Type B pancreatic cell (in vitro differentiated cells): ENCODE results near the gene CHD5. TPM values are rescaled to one million over a fixed set of nuclear protein-coding genes. Genes with fewer than 3 reads are reported as not detected.

Experiments
- DNase-seq: peaks from one replicate; pipeline ENCODE4 v3.0.0; 2021; ENCODE audit warnings: mixed read lengths; ENCODE audit not compliant: unreplicated experiment; ENCODE audit errors: extremely low spot score
- H3K27ac Mint-ChIP-seq: 2 replicates; pipeline ENCODE4 v1.8.0; 2021; ENCODE audit warnings: mild to moderate bottlenecking, mixed read lengths
- H3K27me3 Mint-ChIP-seq: 2 replicates; pipeline ENCODE4 v1.8.0; 2021; ENCODE audit warnings: mixed read lengths
- H3K36me3 Mint-ChIP-seq: 2 replicates; pipeline ENCODE4 v1.8.0; 2021; ENCODE audit warnings: mixed read lengths
- H3K4me1 Mint-ChIP-seq: one replicate; pipeline ENCODE4 v1.8.0; 2021; ENCODE audit warnings: mixed read lengths; ENCODE audit not compliant: unreplicated experiment
- H3K4me3 Mint-ChIP-seq: 2 replicates; pipeline ENCODE4 v1.8.0; 2021; ENCODE audit warnings: mild to moderate bottlenecking, mixed read lengths
- H3K9me3 Mint-ChIP-seq: 2 replicates; pipeline ENCODE4 v1.8.0; 2021; ENCODE audit warnings: mixed read lengths
- CTCF ChIP-seq: fragments of 200-600 bp; sonication (generic); conservative IDR thresholded peaks from 2 replicates; pipeline ENCODE4 v1.5.0; 2021; ENCODE audit warnings: antibody characterized with exemption, mild to moderate bottlenecking
- total RNA-seq: library from RNA; stranded (reverse); gene quantifications from 2 replicates; pipeline ENCODE4 v1.2.1, GENCODE V29; 2021; ENCODE audit warnings: low replicate concordance

CHD5 gene
- total RNA-seq, 1 donor from 2014 or later = 0.70 TPM

DNA sequence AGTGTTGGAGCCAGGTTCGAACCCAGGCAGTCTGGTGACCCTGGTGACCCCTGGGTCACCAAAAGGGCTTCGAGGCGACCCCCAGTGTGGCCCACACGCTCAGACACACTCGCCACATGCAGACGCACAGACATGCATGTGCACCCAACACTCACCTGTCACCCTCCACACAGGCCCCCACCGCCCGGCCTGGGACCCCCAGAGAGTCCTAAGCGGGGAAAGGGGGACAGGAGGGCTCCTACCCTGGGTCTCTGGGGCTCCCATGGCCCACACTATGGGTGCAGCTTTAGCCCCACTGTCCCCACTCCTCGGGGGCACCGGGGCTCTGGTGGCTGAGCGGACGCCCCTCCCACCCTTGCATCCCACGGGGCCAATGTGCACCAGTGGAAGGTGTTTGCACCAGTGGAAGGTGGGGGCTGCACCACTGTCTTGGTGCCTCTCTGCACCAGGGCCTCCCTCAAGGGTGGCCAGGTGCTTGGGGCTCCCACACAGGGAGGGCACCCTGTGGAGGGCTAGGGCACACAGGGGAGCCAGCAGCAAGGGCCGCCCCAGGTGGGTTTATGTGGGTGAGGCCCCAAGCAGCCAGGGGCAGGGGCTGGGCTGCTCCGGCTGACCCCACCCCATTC lies 9.9 kb downstream of the CHD5 start:
- no peak for TF ChIP-seq CTCF
- Mint-ChIP-seq H3K27me3 (peaks cover 35% of the 10 kb centered on the region), H3K9me3 (no peaks in the 10 kb centered on the region), H3K4me3 (no peak overlapping the region), H3K27ac (no peak overlapping the region), H3K36me3 (no peaks in the 10 kb centered on the region), H3K4me1 (no peaks in the 10 kb centered on the region)
- no peak for DNase-seq

DNA sequence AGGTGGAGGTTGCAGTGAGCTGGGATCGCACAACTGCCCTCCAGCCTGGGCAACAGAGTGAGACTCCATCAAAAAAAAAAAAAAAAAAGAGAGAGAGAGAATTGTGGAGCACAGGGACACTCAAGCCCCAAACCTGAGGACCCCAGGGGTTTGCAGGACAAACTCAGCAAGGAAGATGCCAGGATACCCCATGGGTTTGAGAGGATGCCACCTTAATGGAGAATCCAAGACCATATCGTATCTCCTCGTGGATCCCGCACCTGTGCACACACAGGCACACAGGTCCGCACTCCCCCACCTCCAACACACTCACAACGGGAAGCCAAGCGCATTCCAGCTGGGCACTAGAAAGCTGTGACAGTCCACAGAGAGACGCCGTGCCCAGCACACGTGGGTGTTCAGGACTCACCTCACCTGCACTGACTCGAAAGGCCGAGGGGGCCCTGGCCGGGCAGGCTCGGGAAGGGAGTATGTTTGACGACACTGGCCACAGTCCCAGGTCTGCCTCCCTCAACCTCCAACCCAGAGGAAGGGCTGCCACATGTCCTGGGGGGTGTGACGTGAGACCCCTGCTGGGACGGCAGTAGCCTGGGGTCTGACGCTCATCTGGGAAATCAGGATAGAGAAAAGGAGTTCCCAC lies 11.1 kb downstream of the CHD5 start:
- TF ChIP-seq CTCF = no peak
- Mint-ChIP-seq H3K9me3 (no peaks in the 10 kb centered on the region), H3K27me3 (peaks cover 44% of the 10 kb centered on the region), H3K4me1 (no peaks in the 10 kb centered on the region), H3K36me3 (no peaks in the 10 kb centered on the region), H3K4me3 (no peak overlapping the region), H3K27ac (no peak overlapping the region)
- DNase-seq = no peak

DNA sequence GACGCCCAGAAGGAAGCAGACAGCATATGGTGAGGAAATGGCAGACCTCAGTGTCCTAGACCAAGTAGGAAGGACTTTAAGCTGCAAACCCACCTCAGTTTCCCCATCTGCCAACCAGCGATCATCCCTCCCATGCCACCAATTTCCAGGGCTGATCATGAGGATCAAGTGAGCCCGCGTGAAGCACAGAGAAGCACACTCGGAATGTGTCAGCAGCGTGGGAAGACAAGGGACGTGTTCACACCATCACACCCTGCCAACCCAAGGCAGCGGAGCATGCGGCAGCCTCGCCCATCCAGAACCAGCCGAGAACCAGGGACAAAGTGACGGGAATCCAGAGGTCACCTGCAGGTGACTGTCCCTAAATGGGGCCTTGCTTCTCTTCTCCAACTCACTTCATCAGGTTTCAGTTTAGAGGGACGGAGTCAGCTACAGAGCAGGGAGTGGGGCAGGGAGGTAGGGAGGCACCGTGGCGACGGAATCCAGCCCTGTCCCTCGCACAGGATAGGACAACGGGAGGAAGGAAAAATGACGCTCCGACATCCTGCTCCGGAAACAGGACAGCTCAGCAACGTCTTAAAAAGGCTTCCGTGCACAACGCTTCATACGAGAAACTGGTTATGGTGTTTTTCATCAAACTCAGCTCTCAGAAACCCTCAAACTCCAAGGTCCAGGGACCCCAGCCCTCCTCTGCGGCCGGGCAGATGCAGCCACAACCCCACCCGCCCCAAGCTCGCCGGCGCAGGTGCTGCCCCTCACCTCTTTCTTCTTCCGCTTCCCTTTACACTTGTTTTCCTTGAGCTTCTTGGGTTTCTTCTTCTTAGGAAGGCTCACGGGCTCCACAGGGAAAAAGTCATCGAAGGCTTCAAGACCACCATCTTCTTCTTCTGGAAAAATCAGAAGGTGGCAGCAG lies 12.5 kb downstream of the CHD5 start:
- Mint-ChIP-seq H3K9me3 (no peaks in the 10 kb centered on the region), H3K36me3 (no peaks in the 10 kb centered on the region), H3K4me3 (no peak overlapping the region), H3K4me1 (no peaks in the 10 kb centered on the region), H3K27ac (no peak overlapping the region), H3K27me3 (peaks cover 55% of the 10 kb centered on the region)
- DNase-seq = no peak
- TF ChIP-seq CTCF = no peak

- TF ChIP-seq CTCF = no peak
- Mint-ChIP-seq H3K36me3 (no peaks in the 10 kb centered on the region), H3K9me3 (no peaks in the 10 kb centered on the region), H3K4me3 (no peak overlapping the region), H3K4me1 (peaks cover under 1% of the 10 kb centered on the region), H3K27ac (no peak overlapping the region), H3K27me3 (peaks cover 63% of the 10 kb centered on the region)
- no peak for DNase-seq
Observed at GRCh38 chr1:6166655-6167390, 13.3 kb downstream of the CHD5 start.

- no peak for TF ChIP-seq CTCF
- no peaks in the 10 kb centered on the region for H3K36me3 Mint-ChIP-seq
- H3K9me3 Mint-ChIP-seq = no peaks in the 10 kb centered on the region
- peaks cover 3% of the 10 kb centered on the region for H3K4me1 Mint-ChIP-seq
- H3K4me3 Mint-ChIP-seq = no peak overlapping the region
- H3K27me3 Mint-ChIP-seq = peaks cover 61% of the 10 kb centered on the region
- H3K27ac Mint-ChIP-seq = no peak overlapping the region
- DNase-seq = no peak
Observed at GRCh38 chr1:6166221-6166620, 13.9 kb downstream of the CHD5 start.
